ENCODE data around the gene LAMTOR5. TPM values are rescaled to one million over a fixed set of nuclear protein-coding genes. Genes with fewer than 3 reads are reported as not detected.

LAMTOR5 gene
- total and polyA plus RNA-seq, 8 donors = 8.5 to 440 (median 48.8) TPM; not detected in 1

- intact Hi-C loops (cut with DNase I; ENCODE audit: low total_unique reads) = no loop called here
- peak overlapping the region; percentile 13 to 24 (median 18) for H3K4me3 ChIP-seq
- TF ChIP-seq CTCF (IDR thresholded peaks at IDR 0.05) = no peak
- TF ChIP-seq EP300 (IDR thresholded peaks at IDR 0.05) = no peak
- TF ChIP-seq POLR2AphosphoS5 (IDR thresholded peaks at IDR 0.05) = peak in 2 of 3 donors; percentile 39 to 43
- no peak for TF ChIP-seq POLR2A (IDR thresholded peaks at IDR 0.05)
- WGBS, 5 donors = 49 to 65% (median 56%) methylated on average over 6 of the region's 6 CpGs
- no peaks in the 10 kb centered on the region for H3K9me3 ChIP-seq
- peaks cover 0 to 40% (median 9%) of the 10 kb centered on the region in 4 donors for H3K4me1 ChIP-seq
- DNase-seq = peak in 1 of 2 donors; percentile 74
- H3K36me3 ChIP-seq = peaks cover 0 to 14% (median 8%) of the 10 kb centered on the region in 4 donors
- H3K27me3 ChIP-seq = no peaks in the 10 kb centered on the region
- H3K27ac ChIP-seq = peak overlapping the region in 4 of 5 donors; percentile 39 to 77 (median 74)
These were observed 17.4 kb downstream of the LAMTOR5 start for GRCh38 chr1:110390096-110390495.

GRCh38 chr1:110387048-110387754, 20.3 kb downstream of the LAMTOR5 start:
- peaks cover 0 to 12% (median 4%) of the 10 kb centered on the region in 4 donors for H3K36me3 ChIP-seq
- peaks cover 0 to 38% (median 20%) of the 10 kb centered on the region in 4 donors for H3K4me1 ChIP-seq
- no peak for DNase-seq
- no peak overlapping the region for H3K4me3 ChIP-seq
- TF ChIP-seq CTCF (IDR thresholded peaks at IDR 0.05) = no peak
- no peak for TF ChIP-seq POLR2A (IDR thresholded peaks at IDR 0.05)
- TF ChIP-seq POLR2AphosphoS5 (IDR thresholded peaks at IDR 0.05) = no peak
- no peak for TF ChIP-seq EP300 (IDR thresholded peaks at IDR 0.05)
- H3K27me3 ChIP-seq = no peaks in the 10 kb centered on the region
- H3K27ac ChIP-seq = no peak overlapping the region
- no peaks in the 10 kb centered on the region for H3K9me3 ChIP-seq
- 82 to 100% (median 95%) methylated on average over 1 of the region's 1 CpG for whole genome bisulfite sequencing, 5 donors
- intact Hi-C loops (cut with DNase I; ENCODE audit: low total_unique reads) = no loop called here

- no peaks in the 10 kb centered on the region for H3K9me3 ChIP-seq
- peaks cover 0 to 21% (median 14%) of the 10 kb centered on the region in 4 donors for H3K4me1 ChIP-seq
- TF ChIP-seq POLR2A (IDR thresholded peaks at IDR 0.05) (no peak), CTCF (IDR thresholded peaks at IDR 0.05) (no peak), POLR2AphosphoS5 (IDR thresholded peaks at IDR 0.05) (no peak), EP300 (IDR thresholded peaks at IDR 0.05) (no peak)
- peaks cover 0 to 26% (median 6%) of the 10 kb centered on the region in 4 donors for H3K36me3 ChIP-seq
- intact Hi-C loops (cut with DNase I; ENCODE audit: low total_unique reads) = no loop called here
- H3K4me3 ChIP-seq = no peak overlapping the region
- no peaks in the 10 kb centered on the region for H3K27me3 ChIP-seq
- H3K27ac ChIP-seq = peak overlapping the region in 1 of 5 donors; percentile 69
- 96 to 100% (median 97%) methylated on average over 1 of the region's 1 CpG for WGBS, 5 donors
- no peak for DNase-seq
These were observed 22.1 kb downstream of the LAMTOR5 start for GRCh38 chr1:110385369-110385768.

- peak in 1 of 2 donors; percentile 29 for DNase-seq
- peak overlapping the region in 2 of 5 donors; percentile 47 to 69 for H3K27ac ChIP-seq
- intact Hi-C loops (cut with DNase I; ENCODE audit: low total_unique reads) = no loop called here
- H3K27me3 ChIP-seq = no peaks in the 10 kb centered on the region
- H3K9me3 ChIP-seq = no peaks in the 10 kb centered on the region
- peaks cover 0 to 26% (median 9%) of the 10 kb centered on the region in 4 donors for H3K36me3 ChIP-seq
- no peak overlapping the region for H3K4me3 ChIP-seq
- 79 to 89% (median 86%) methylated on average over 19 of the region's 19 CpGs for WGBS, 5 donors
- peaks cover 0 to 20% (median 11%) of the 10 kb centered on the region in 4 donors for H3K4me1 ChIP-seq
- TF ChIP-seq POLR2A (IDR thresholded peaks at IDR 0.05) = no peak
- TF ChIP-seq CTCF (IDR thresholded peaks at IDR 0.05) = no peak
- TF ChIP-seq EP300 (IDR thresholded peaks at IDR 0.05) = no peak
- TF ChIP-seq POLR2AphosphoS5 (IDR thresholded peaks at IDR 0.05) = peak in 1 of 3 donors; percentile 29
These were observed 22.7 kb downstream of the LAMTOR5 start for GRCh38 chr1:110384581-110385321.
